Measurements from ENCODE around the gene LONP1.

The LONP1 gene

GRCh38 chr19:5693195-5694166 is 26.5 kb downstream of the LONP1 start:
- H3K9me3 ChIP-seq (ENCODE audit: control insufficient read depth, insufficient read depth, low read depth, low read length) = no peaks in the 10 kb centered on the region
- ChIA-PET CTCF (interaction anchor here (1.1 kb wide), 1 partner anchor 16 kb away, joined by 3 read pairs; no protein-coding TSS in a partner anchor), POLR2A (interaction anchor here (0.5 to 1.5 kb wide), 3 partner anchors 10 to 101 kb away, joined by 3 to 6 read pairs (median 3); no protein-coding TSS in a partner anchor)
- H3K4me1 ChIP-seq (ENCODE audit: control insufficient read depth, insufficient read depth, low read length) = no peaks in the 10 kb centered on the region; the same call in 1 of the 2 replicates
- H3K36me3 ChIP-seq (ENCODE audit: control insufficient read depth in 2 of 2, insufficient read depth in 1 of 2, low read length in 2 of 2) = peaks cover 5 to 74% of the 10 kb centered on the region in 2 experiments; a peak in 2 of 3 replicates
- no peak overlapping the region for H3K4me3 ChIP-seq (ENCODE audit: low read depth, low read length)
- H3K27ac ChIP-seq (ENCODE audit: extremely low read depth, low read depth, low read length) = peak overlapping the region; percentile 100
- no peak for TF ChIP-seq ZNF394 (tag by site-specific recombination; IDR thresholded peaks at IDR 0.05; ENCODE audit: borderline replicate concordance)
- TF ChIP-seq ZNF629 (tag by site-specific recombination; IDR thresholded peaks at IDR 0.05) = no peak
- TF ChIP-seq ZSCAN16 (tag by site-specific recombination; IDR thresholded peaks at IDR 0.05) = no peak
- no peak for TF ChIP-seq PRDM6 (tag by site-specific recombination; IDR thresholded peaks at IDR 0.05)
- TF ChIP-seq PATZ1 (tag by site-specific recombination; IDR thresholded peaks at IDR 0.05) = peak; percentile 70
- peak; percentile 87 for TF ChIP-seq ZFHX2 (tag by site-specific recombination; conservative IDR thresholded peaks at IDR 0.05)
- TF ChIP-seq ZBTB17 (tag by site-specific recombination; IDR thresholded peaks at IDR 0.05) = no peak
- peak; percentile 25; the same call in 1 of the 2 replicates for TF ChIP-seq KLF7 (tag by site-specific recombination; IDR thresholded peaks at IDR 0.05; ENCODE audit: borderline replicate concordance)
- TF ChIP-seq ZNF138 (tag by site-specific recombination; IDR thresholded peaks at IDR 0.05; ENCODE audit: borderline replicate concordance) = no peak
- peak; percentile 2; the same call in 1 of the 2 replicates for TF ChIP-seq ZNF146 (tag by site-specific recombination; IDR thresholded peaks at IDR 0.05)
- TF ChIP-seq ZNF121 (tag by site-specific recombination; IDR thresholded peaks at IDR 0.05) = no peak
- no peak for TF ChIP-seq ZNF354C (tag by site-specific recombination; IDR thresholded peaks at IDR 0.05; ENCODE audit: borderline replicate concordance, low read depth)
- TF ChIP-seq ELK4 (IDR thresholded peaks at IDR 0.05; ENCODE audit: borderline replicate concordance, low read depth, low read length) = no peak
- peak; percentile 31 for TF ChIP-seq ZEB2 (tag by site-specific recombination; IDR thresholded peaks at IDR 0.05)
- TF ChIP-seq ZNF114 (tag by site-specific recombination; IDR thresholded peaks at IDR 0.05) = no peak
- TF ChIP-seq ZNF23 (tag by site-specific recombination; IDR thresholded peaks at IDR 0.05; ENCODE audit: borderline replicate concordance) = no peak
- TF ChIP-seq GLI4 (tag by site-specific recombination; IDR thresholded peaks at IDR 0.05) = no peak
- TF ChIP-seq ZNF837 (tag by site-specific recombination; IDR thresholded peaks at IDR 0.05) = 0 out of 2 replicates have a peak, but pooled peaks have one; percentile 76
- 0 out of 2 replicates have a peak, but pooled peaks have one; percentile 10 for TF ChIP-seq KLF1 (tag by site-specific recombination; IDR thresholded peaks at IDR 0.05)
- peak; percentile 14; the same call in 1 of the 2 replicates for TF ChIP-seq KLF9 (tag by site-specific recombination; IDR thresholded peaks at IDR 0.05; ENCODE audit: low read depth)
- TF ChIP-seq HOXD13 (CRISPR knock-in tag; IDR thresholded peaks at IDR 0.05; ENCODE audit: borderline replicate concordance) = no peak
- 0 out of 2 replicates have a peak, but pooled peaks have one; percentile 6 for TF ChIP-seq ZSCAN5A (tag by site-specific recombination; IDR thresholded peaks at IDR 0.05)
- no peak for TF ChIP-seq ZNF473 (tag by site-specific recombination; IDR thresholded peaks at IDR 0.05)
- TF ChIP-seq ZFP3 (tag by site-specific recombination; IDR thresholded peaks at IDR 0.05; ENCODE audit: low read depth) = no peak
- TF ChIP-seq ZNF341 (tag by site-specific recombination; IDR thresholded peaks at IDR 0.05; ENCODE audit: low read depth) = peak; percentile 31; the same call in 1 of the 2 replicates
- TF ChIP-seq, protein P1, sequence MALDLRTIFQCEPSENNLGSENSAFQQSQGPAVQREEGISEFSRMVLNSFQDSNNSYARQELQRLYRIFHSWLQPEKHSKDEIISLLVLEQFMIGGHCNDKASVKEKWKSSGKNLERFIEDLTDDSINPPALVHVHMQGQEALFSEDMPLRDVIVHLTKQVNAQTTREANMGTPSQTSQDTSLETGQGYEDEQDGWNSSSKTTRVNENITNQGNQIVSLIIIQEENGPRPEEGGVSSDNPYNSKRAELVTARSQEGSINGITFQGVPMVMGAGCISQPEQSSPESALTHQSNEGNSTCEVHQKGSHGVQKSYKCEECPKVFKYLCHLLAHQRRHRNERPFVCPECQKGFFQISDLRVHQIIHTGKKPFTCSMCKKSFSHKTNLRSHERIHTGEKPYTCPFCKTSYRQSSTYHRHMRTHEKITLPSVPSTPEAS (tag by site-specific recombination; IDR thresholded peaks at IDR 0.05) = no peak
- no peak; the same call in 1 of the 2 replicates for TF ChIP-seq ZNF501 (tag by site-specific recombination; IDR thresholded peaks at IDR 0.05)
- no peak for TF ChIP-seq ZNF202 (tag by site-specific recombination; IDR thresholded peaks at IDR 0.05; ENCODE audit: borderline replicate concordance)
- no peak; the same call in 1 of the 2 replicates for TF ChIP-seq ZNF10 (tag by site-specific recombination; IDR thresholded peaks at IDR 0.05)
- peak; percentile 44 for TF ChIP-seq ZNF2 (tag by site-specific recombination; IDR thresholded peaks at IDR 0.05)
